AG04449 (cell line): ENCODE measurements around the gene PTPRG.
"Not testable (repeated sequence)": the region's sequence is repeated elsewhere in the genome, so short reads cannot be mapped to it uniquely, and the experiment has no call there.

Experiments used
- CTCF ChIA-PET: fragments of 350-600 bp; formaldehyde crosslinking; extraction: SDS; loops from one replicate; lab custom pipeline; 2021; ENCODE audit warnings: antibody characterized with exemption; lab: Yijun Ruan, JAX
- POLR2A ChIA-PET: fragments of 400-600, 350-600 bp; formaldehyde crosslinking; extraction: SDS; loops from one replicate; lab custom pipeline; 2020; ENCODE audit warnings: antibody characterized with exemption, inconsistent platforms; lab: Yijun Ruan, JAX
- DNase-seq: peaks from one replicate; pipeline ENCODE4 v3.0.0-alpha.2; 2010; ENCODE audit warnings: low read depth, low spot score
- H3K4me3 ChIP-seq: 2 replicates; pipeline ENCODE4 v1.5.1; 2011; ENCODE audit warnings: low read depth, mild to moderate bottlenecking, control low read depth, low read length
- CTCF ChIP-seq: IDR thresholded peaks from one replicate; pipeline ENCODE4 v1.5.1; 2011; ENCODE audit warnings: mild to moderate bottlenecking, moderate library complexity, low read length, control low read depth, inconsistent platforms; ENCODE audit not compliant: insufficient read depth; ENCODE audit errors: missing control alignments

PTPRG gene

DNA sequence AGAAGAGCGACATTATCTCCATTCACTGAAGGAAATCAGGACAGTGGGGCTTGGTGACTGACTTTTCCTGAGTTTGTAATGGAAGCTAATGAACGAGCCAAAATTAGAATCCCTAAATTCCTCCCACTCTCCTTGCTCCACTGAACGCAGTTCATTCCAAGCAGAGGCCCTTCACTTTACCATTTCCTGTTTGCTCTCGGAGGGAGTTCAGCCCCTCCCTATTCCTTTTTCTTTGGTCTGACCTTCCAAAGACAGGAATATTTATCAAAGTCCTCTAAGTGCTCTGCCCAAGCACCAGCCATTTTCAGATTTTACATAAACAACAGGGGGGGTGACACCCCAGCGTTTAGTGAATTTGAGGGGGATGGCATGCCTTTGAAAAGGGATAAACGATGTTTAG is 24.0 kb upstream of the PTPRG start:
- no peak overlapping the region for H3K4me3 ChIP-seq
- DNase-seq = no peak
- POLR2A ChIA-PET = no interaction called here
- TF ChIP-seq CTCF = no peak
- CTCF ChIA-PET = interaction anchor here (0.8 to 1.0 kb wide), 2 partner anchors 22 to 651 kb away, joined by 3 read pairs; no protein-coding TSS in a partner anchor

DNA sequence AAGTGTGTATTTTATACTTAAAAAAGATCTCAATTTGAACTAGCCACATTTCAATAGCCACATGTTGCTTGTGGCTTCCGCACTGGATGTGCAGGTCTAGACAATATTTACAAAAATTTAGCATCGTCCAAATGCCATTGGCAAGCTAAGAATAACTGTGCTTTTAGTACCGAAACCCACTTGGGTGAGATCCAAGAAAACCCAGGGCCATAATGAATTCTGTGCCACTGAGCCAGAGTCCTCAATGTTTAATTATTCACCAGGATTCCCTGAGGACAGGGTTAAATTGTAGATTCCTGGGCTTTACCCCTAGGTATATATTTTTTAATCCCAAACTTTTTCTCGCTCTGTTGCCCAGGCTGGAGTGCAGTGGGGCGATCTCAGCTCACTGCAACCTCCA is 22.9 kb upstream of the PTPRG start:
- TF ChIP-seq CTCF = no peak
- no peak for DNase-seq
- POLR2A ChIA-PET = no interaction called here
- CTCF ChIA-PET = no interaction called here
- H3K4me3 ChIP-seq = no peak overlapping the region

DNA sequence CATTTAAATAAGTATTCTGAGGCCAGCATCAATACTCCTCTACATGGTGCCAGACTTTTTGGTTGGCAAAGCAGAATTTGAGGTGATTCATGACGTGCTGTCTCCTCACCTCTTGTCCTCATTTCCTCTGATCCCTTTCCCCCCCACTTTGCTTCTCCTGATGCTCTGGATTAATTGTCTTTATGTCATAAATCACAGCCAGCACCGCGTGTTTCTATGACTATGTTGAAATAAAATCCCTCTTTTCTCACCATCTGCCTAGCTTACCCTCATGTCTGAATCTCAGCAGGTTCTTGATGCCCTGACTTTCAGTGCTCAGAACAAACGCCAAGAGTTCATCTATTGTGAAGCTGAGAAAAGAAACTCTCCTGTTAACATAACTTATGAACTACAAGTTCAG is 19.7 kb upstream of the PTPRG start:
- no peak for DNase-seq
- TF ChIP-seq CTCF = no peak
- CTCF ChIA-PET = no interaction called here
- no peak overlapping the region for H3K4me3 ChIP-seq
- POLR2A ChIA-PET = no interaction called here

GRCh38 chr3:61545716-61546115 is 15.7 kb upstream of the PTPRG start:
- ChIA-PET CTCF (no interaction called here), POLR2A (no interaction called here)
- no peak for TF ChIP-seq CTCF
- no peak for DNase-seq
- no peak overlapping the region for H3K4me3 ChIP-seq

GRCh38 chr3:61547625-61548024 is 13.7 kb upstream of the PTPRG start:
- no peak overlapping the region for H3K4me3 ChIP-seq
- CTCF ChIA-PET = no interaction called here
- no peak for DNase-seq
- TF ChIP-seq CTCF = no peak
- POLR2A ChIA-PET = no interaction called here

DNA sequence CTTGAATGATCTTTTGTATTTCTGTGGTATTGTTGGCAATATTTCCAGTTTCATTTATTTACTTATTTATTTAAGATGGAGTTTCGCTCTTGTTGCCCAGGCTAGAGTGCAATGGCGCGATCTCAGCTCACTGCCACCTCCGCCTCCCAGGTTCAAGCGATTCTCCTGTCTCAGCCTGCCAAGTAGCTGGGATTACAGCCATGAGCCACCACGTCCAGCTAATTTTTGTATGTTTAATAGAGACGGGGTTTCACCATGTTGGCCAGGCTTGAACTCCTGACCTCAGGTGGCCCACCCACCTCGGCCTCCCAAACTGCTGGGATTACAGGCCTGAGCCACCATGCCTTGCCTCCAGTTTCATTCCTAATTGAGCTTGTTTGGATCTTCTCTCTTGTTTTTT is 8.7 kb upstream of the PTPRG start:
- CTCF ChIA-PET = not testable (repeated sequence)

GRCh38 chr3:61559136-61559731 is 2.1 kb upstream of the PTPRG start:
- CTCF ChIA-PET = interaction anchor here (0.5 to 2.1 kb wide), 5 partner anchors 20 to 816 kb away, joined by 3 to 5 read pairs (median 4); no protein-coding TSS in a partner anchor
- TF ChIP-seq CTCF = peak; percentile 21
- H3K4me3 ChIP-seq = no peak overlapping the region
- DNase-seq = no peak
- POLR2A ChIA-PET = no interaction called here

More for the DNA sequence above, 8.7 kb upstream of the PTPRG start:
- POLR2A ChIA-PET, H3K4me3 ChIP-seq, DNase-seq: not testable (repeated sequence)
